MM.1S (cell line): ENCODE results near the gene DEPDC7.

Experiments used
- EZH2 ChIP-seq: fragments of 300-600 bp; sonication (generic); optimal IDR thresholded peaks from 2 replicates; pipeline ENCODE3; 2017; ENCODE audit warnings: low read depth, mild to moderate bottlenecking, antibody characterized with exemption, low read length, mixed read lengths
- EZH2phosphoT487 ChIP-seq: fragments of 300-600 bp; sonication (generic); IDR thresholded peaks from 2 replicates; pipeline ENCODE4 v1.6.1; 2018; ENCODE audit warnings: antibody characterized with exemption, low read length
- TF ChIP-seq, protein P1 (sequence below): fragments of 300-600 bp; sonication (generic); IDR thresholded peaks from 2 replicates; pipeline ENCODE4 v1.5.1; 2016; ENCODE audit warnings: antibody characterized with exemption, low read length, mixed read lengths

GRCh38 chr11:33017478-33017877, 1.8 kb downstream of the DEPDC7 start:
- TF ChIP-seq EZH2phosphoT487 (no peak), EZH2 (no peak)
- TF ChIP-seq, protein P1, sequence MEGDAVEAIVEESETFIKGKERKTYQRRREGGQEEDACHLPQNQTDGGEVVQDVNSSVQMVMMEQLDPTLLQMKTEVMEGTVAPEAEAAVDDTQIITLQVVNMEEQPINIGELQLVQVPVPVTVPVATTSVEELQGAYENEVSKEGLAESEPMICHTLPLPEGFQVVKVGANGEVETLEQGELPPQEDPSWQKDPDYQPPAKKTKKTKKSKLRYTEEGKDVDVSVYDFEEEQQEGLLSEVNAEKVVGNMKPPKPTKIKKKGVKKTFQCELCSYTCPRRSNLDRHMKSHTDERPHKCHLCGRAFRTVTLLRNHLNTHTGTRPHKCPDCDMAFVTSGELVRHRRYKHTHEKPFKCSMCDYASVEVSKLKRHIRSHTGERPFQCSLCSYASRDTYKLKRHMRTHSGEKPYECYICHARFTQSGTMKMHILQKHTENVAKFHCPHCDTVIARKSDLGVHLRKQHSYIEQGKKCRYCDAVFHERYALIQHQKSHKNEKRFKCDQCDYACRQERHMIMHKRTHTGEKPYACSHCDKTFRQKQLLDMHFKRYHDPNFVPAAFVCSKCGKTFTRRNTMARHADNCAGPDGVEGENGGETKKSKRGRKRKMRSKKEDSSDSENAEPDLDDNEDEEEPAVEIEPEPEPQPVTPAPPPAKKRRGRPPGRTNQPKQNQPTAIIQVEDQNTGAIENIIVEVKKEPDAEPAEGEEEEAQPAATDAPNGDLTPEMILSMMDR: no peak
